Heart left ventricle (tissue), 13 donors: ENCODE data around the gene C1QTNF6.

ENCODE experiments used
- POLR2A ChIP-seq, 2 donors: fragments of 450-650 bp; IDR thresholded peaks; one replicate each; pipeline ENCODE4 v1.6.1; 2017; ENCODE audit warnings: antibody characterized with exemption in 2 of 2, mild to moderate bottlenecking in 2 of 2, moderate library complexity in 2 of 2
- TF ChIP-seq, protein P1 (sequence below), 12 donors: fragments of 200-600 bp; sonication (generic) in 4 of 12; IDR thresholded peaks; one replicate each; pipeline versions ENCODE4 v1.5.0 to v1.8.0; 2018 to 2022; ENCODE audit warnings: antibody characterized with exemption in 12 of 12, mild to moderate bottlenecking in 5 of 12
- donor health status: ischemic (EF 13 %, LVEDD 7.1; RV severe dilation, severe dysfunction).
- donor health status: DM: no; HTN: yes; CAD: no.
- donor health status: DM: no; HTN: no; CAD: no.
- donor health status: ischemic (EF 25% LVEDD 6.9; RV normal size, moderate dysfunction).
- donor health status: ischemic (EF 25% LVEDD 5.7; RV mildly dilated, moderate dysfunction).
- donor health status: ischemic (EF 35%, LVEDD 5.7; RV mildly dilated, moderate dysfunction).
- donor health status: nonischemic (EF 11% LVEDD 7.7; RV severe dilation, severe dysfunction).
- donor health status: DM: yes; HTN: yes; CAD: no.
- donor health status: PGD.
- donor health status: ischemic (EF 29% LVEDD 5.4; RV normal size, mild dysfunction).
- donor health status: nonischemic (EF 23%, LVEDD 6.1; RV moderate dilation, normal function).

DNA sequence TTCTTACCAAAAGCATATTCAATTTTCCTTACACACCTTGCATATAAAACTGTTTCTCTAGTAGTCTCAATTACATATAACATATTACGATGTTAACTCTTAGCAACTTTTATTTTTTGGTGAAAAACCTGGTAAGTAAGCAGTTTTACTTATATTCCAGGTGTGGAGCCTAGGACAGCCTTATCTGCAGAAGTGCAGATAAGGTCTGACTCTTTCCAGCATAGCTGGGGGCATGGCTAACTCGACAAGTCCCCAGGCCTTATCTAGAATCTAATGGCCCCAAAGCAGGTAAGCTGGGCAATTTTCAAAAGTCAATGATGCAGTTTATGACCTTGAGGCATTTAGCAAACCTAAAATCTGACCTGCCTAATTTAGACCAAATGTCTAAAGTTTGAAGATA, 4.2 kb upstream of the C1QTNF6 start:
- TF ChIP-seq, protein P1, sequence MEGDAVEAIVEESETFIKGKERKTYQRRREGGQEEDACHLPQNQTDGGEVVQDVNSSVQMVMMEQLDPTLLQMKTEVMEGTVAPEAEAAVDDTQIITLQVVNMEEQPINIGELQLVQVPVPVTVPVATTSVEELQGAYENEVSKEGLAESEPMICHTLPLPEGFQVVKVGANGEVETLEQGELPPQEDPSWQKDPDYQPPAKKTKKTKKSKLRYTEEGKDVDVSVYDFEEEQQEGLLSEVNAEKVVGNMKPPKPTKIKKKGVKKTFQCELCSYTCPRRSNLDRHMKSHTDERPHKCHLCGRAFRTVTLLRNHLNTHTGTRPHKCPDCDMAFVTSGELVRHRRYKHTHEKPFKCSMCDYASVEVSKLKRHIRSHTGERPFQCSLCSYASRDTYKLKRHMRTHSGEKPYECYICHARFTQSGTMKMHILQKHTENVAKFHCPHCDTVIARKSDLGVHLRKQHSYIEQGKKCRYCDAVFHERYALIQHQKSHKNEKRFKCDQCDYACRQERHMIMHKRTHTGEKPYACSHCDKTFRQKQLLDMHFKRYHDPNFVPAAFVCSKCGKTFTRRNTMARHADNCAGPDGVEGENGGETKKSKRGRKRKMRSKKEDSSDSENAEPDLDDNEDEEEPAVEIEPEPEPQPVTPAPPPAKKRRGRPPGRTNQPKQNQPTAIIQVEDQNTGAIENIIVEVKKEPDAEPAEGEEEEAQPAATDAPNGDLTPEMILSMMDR (IDR thresholded peaks at IDR 0.05): no peak
- no peak for TF ChIP-seq POLR2A (IDR thresholded peaks at IDR 0.05)
